Gastrocnemius medialis (tissue), 4 donors: ENCODE results near the gene SEMA4C. TPM values are rescaled to one million over a fixed set of nuclear protein-coding genes. Genes with fewer than 3 reads are reported as not detected.
A peak's percentile ranks its signal among the peaks of the same experiment; 100 is the strongest.

Source experiments
- ATAC-seq, 2 donors: fragments of 150-250 bp; one replicate each; pipeline ENCODE4 v1.9.1; 2016
- DNase-seq, 2 donors: peaks; one replicate each; pipeline ENCODE4 v3.0.0-alpha.2; 2019
- H3K27ac ChIP-seq, 4 donors: fragments of 200-600 bp; sonication (generic); 1 replicate in 1 of 4; 2 replicates in 3 of 4; pipeline ENCODE4 v1.5.1; 2016 to 2018; ENCODE audit warnings: mild to moderate bottlenecking in 2 of 4, moderate library complexity in 1 of 4
- H3K27me3 ChIP-seq, 3 donors: fragments of 200-600 bp; sonication (generic) in 2 of 3; 1 replicate in 1 of 3; 2 replicates in 2 of 3; pipeline versions ENCODE4 v1.5.1 to v1.6.0; 2016 to 2019; ENCODE audit warnings: mild to moderate bottlenecking in 1 of 3, moderate library complexity in 1 of 3
- H3K36me3 ChIP-seq, 2 donors: fragments of 200-600 bp; sonication (generic) in 1 of 2; one replicate each; pipeline ENCODE4 v1.5.1; 2017 to 2018
- H3K4me1 ChIP-seq, 2 donors: fragments of 200-600 bp; sonication (generic) in 1 of 2; one replicate each; pipeline ENCODE4 v1.5.1; 2016 to 2017; ENCODE audit warnings: mild to moderate bottlenecking in 2 of 2
- H3K4me3 ChIP-seq, 4 donors: fragments of 200-600 bp; sonication (generic) in 3 of 4; 1 replicate in 1 of 4; 2 replicates in 3 of 4; pipeline ENCODE4 v1.5.1; 2016 to 2019; ENCODE audit warnings: mild to moderate bottlenecking in 2 of 4
- H3K9me3 ChIP-seq, 3 donors: fragments of 200-600 bp; sonication (generic) in 2 of 3; 1 replicate in 1 of 3; 2 replicates in 2 of 3; pipeline ENCODE4 v1.5.1; 2016 to 2019
- POLR2A ChIP-seq, 2 donors: fragments of 450-650 bp; IDR thresholded peaks; one replicate each; pipeline ENCODE4 v1.6.1; 2017; ENCODE audit warnings: antibody characterized with exemption in 2 of 2, mild to moderate bottlenecking in 2 of 2, moderate library complexity in 2 of 2
- in situ Hi-C, 4 donors: fragments of 200-750 bp; cut with MboI; loops; one replicate each; pipeline versions ENCODE4 v1.15.0 to v1.8.0; 2017; ENCODE audit warnings: low sequenced_read_pairs in 4 of 4
- intact Hi-C: fragments of 100-400 bp; cut with DNase I; formaldehyde crosslinking; loops from one replicate; pipeline ENCODE4 v1.15.1; 2023; ENCODE audit warnings: low total_unique reads
- total RNA-seq, 4 donors: library from RNA; depleted of rRNA; stranded (reverse); fragments of >200 nt; gene quantifications; one replicate each; pipeline versions ENCODE4 v1.1.0 to v1.2.3, GENCODE V29; 2016
- TF ChIP-seq, protein P1 (sequence below), 5 experiments: fragments of 450-650 bp in 3 of 5; fragments of 200-600 bp in 2 of 5; sonication (generic) in 2 of 5; IDR thresholded peaks in 4 of 5; conservative IDR thresholded peaks in 1 of 5; 1 replicate in 4 of 5; 2 replicates in 1 of 5; pipeline ENCODE4 v1.5.1; 2016 to 2019; ENCODE audit warnings: antibody characterized with exemption in 5 of 5, mild to moderate bottlenecking in 3 of 5, moderate library complexity in 3 of 5

The SEMA4C gene
- total RNA-seq, 4 donors from 2014 or later = 3.2 to 8.6 (median 6.5) TPM

DNA sequence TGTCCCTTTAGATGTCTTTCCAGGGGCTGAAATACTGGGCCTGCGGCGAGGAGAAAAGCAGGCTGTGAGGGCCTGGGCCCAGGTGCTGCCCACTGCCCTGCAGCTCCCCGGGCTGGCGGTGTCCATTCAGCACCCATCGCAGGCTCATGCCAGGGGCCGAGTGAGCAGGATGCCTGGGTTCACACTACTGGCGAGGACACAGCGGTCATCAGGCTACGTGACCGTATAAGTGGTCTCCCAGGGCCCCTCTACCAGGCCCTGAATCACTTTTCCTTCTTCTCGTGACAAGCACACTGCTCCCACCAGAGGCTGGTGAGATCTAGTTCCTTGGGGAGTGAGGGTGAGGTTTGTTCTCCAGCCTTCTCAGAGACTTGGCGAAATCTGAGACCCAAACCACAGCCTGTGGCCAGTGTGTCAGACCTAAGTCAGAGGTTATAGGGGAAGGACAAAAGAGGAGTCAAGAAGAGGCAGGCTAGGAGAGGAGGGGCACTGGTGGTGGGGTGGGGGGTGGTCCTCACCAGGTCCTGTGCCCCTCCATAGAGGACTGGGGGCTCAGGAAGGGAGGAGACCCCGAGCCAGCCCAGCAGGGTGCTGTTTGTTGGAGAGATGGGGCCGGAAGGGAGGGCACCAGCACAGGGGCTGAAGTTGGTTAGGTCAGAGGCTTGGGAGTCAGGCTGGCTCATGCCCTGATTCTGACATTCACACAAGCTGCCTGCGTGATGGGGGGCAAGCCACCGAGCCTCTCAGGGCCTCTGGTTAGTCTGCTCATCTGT is 6.6 kb upstream of the SEMA4C start:
- Histone ChIP-seq H3K4me1 (peaks cover 24% of the 10 kb centered on the region in 2 donors), H3K36me3 (no peaks in the 10 kb centered on the region), H3K27ac (no peak overlapping the region), H3K9me3 (no peaks in the 10 kb centered on the region), H3K4me3 (no peak overlapping the region), H3K27me3 (no peaks in the 10 kb centered on the region)
- in situ Hi-C loops = no loop called here
- intact Hi-C loops = no loop called here
- TF ChIP-seq POLR2A (IDR thresholded peaks at IDR 0.05) = no peak
- TF ChIP-seq, protein P1, sequence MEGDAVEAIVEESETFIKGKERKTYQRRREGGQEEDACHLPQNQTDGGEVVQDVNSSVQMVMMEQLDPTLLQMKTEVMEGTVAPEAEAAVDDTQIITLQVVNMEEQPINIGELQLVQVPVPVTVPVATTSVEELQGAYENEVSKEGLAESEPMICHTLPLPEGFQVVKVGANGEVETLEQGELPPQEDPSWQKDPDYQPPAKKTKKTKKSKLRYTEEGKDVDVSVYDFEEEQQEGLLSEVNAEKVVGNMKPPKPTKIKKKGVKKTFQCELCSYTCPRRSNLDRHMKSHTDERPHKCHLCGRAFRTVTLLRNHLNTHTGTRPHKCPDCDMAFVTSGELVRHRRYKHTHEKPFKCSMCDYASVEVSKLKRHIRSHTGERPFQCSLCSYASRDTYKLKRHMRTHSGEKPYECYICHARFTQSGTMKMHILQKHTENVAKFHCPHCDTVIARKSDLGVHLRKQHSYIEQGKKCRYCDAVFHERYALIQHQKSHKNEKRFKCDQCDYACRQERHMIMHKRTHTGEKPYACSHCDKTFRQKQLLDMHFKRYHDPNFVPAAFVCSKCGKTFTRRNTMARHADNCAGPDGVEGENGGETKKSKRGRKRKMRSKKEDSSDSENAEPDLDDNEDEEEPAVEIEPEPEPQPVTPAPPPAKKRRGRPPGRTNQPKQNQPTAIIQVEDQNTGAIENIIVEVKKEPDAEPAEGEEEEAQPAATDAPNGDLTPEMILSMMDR (IDR thresholded peaks at IDR 0.05 in 4 of 5, conservative IDR thresholded peaks at IDR 0.05 in 1 of 5) = no peak
- ATAC-seq (no peak), DNase-seq (no peak)

DNA sequence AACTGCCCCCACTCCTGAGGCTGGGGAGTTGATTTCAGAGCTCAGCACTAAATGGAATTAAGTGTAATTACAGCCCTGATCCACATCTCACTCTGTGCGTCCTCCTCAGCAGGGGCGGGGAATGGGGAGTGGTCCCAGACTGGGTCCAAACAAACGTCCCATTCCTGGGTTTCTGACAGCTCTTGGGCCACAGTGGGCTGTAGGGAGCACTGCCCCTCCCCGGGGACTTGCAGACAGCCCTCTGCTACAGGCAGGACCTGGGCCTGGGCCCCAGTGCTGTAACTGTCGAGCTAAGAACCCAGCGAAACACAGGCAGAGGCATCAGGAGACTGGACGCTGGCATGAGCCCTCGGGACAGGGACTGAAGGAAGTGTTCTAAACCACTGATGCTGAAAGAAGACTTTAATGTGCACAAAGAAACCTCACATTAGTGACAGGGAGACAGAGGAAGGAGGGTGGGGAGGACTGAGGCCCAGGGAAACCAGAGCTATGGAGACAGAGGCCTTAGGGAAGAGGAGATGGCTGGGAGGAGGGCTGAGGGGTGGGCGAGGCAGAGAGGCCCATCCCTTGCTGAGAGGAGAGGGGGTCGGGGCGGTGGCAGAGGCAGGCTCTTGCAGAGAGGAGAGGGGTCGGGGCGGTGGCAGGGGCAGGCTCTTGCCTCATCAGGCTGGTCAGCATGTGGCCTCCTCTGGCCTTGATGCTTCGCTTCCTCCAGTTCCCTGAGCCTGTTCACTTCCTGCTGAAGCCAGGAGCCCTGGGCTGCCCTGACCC is 5.8 kb upstream of the SEMA4C start:
- DNase-seq = no peak
- no peak for ATAC-seq
- in situ Hi-C loops = no loop called here
- intact Hi-C loops = no loop called here
- H3K9me3 ChIP-seq = no peaks in the 10 kb centered on the region
- TF ChIP-seq, protein P1 (IDR thresholded peaks at IDR 0.05 in 4 of 5, conservative IDR thresholded peaks at IDR 0.05 in 1 of 5) = no peak
- TF ChIP-seq POLR2A (IDR thresholded peaks at IDR 0.05) = no peak
- H3K4me1 ChIP-seq = peaks cover 24 to 26% of the 10 kb centered on the region in 2 donors
- no peak overlapping the region for H3K4me3 ChIP-seq
- H3K27ac ChIP-seq = no peak overlapping the region
- H3K36me3 ChIP-seq = no peaks in the 10 kb centered on the region
- no peaks in the 10 kb centered on the region for H3K27me3 ChIP-seq

DNA sequence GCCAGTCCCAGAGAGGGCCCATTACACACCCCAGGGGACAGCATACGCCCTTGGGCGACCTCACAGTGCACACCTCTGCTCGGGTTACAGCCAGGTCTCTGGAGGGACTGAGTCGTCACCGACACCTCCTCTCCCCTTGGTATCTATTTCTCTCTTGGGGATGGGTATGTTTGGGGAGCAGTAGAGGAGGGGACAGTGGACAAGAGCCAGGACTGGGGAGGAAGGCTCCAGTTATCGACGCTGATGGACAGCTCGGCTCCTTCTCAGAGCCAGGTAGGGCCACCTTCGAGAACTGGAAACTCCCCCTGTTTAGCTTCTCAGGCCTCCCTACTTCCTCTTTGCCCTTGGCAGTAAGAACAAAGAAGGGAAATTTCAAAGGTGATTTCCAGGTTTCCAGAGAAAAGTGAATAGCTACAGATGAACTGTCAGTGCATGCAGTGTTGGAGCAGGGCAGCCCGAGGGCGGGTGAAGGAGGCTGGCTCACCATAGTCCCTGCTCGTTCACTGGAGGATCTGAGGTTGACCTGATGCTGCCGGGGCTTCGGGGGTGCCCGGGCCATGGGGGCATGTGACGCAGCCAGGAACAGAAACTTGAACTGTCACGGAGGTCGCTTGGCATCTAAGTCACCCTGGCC is 4.4 kb upstream of the SEMA4C start:
- no peak for TF ChIP-seq POLR2A (IDR thresholded peaks at IDR 0.05)
- TF ChIP-seq, protein P1 (IDR thresholded peaks at IDR 0.05 in 4 of 5, conservative IDR thresholded peaks at IDR 0.05 in 1 of 5) = no peak
- H3K4me3 ChIP-seq = no peak overlapping the region
- intact Hi-C loops = no loop called here
- DNase-seq (no peak), ATAC-seq (peak in 1 of 2 donors; percentile 29)
- peaks cover 24 to 29% of the 10 kb centered on the region in 2 donors for H3K4me1 ChIP-seq
- H3K27ac ChIP-seq = peak overlapping the region; percentile 67 to 75 (median 70)
- no peaks in the 10 kb centered on the region for H3K36me3 ChIP-seq
- no peaks in the 10 kb centered on the region for H3K9me3 ChIP-seq
- in situ Hi-C loops = no loop called here
- no peaks in the 10 kb centered on the region for H3K27me3 ChIP-seq

DNA sequence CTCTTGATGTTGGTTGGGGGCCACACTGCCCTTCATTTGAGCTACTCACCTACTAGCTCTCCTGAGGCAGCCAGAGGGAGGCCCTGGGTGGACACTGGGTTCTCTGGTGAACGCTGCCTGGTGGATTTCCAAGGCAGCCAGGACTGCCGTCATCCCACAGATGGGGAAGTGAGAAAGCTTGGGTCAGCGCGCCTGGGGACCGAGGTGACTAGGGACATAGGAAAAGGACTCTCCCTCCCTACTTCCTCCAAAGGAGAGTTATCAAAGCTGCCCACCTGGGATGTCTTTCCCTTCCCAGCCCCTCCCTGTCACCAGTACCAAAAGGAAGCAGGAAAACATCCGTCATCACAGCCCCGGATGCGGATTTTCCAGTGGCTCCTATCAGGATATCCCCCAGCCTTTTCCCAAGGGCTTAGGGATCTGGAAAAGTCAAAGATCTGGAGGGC is 3.8 kb upstream of the SEMA4C start:
- Histone ChIP-seq H3K4me1 (peaks cover 24 to 29% of the 10 kb centered on the region in 2 donors), H3K9me3 (no peaks in the 10 kb centered on the region), H3K27ac (peak overlapping the region; percentile 67 to 75 (median 70)), H3K4me3 (no peak overlapping the region), H3K36me3 (no peaks in the 10 kb centered on the region), H3K27me3 (no peaks in the 10 kb centered on the region)
- TF ChIP-seq, protein P1 (IDR thresholded peaks at IDR 0.05 in 4 of 5, conservative IDR thresholded peaks at IDR 0.05 in 1 of 5) = no peak
- peak in 1 of 2 donors; percentile 40 for TF ChIP-seq POLR2A (IDR thresholded peaks at IDR 0.05)
- in situ Hi-C loops = no loop called here
- DNase-seq = peak; percentile 45 to 48
- intact Hi-C loops = no loop called here
- peak; percentile 15 to 24 for ATAC-seq
